Hepatocyte (in vitro differentiated cells): ENCODE results near the gene ACTR8. TPM values are rescaled to one million over a fixed set of nuclear protein-coding genes. Genes with fewer than 3 reads are reported as not detected.

Experiments used
- DNase-seq: peaks from one replicate; pipeline ENCODE4 v3.0.0-alpha.2; 2016; ENCODE audit warnings: low spot score
- H2AFZ ChIP-seq: fragments of 200-600 bp; sonication (generic); 2 replicates; pipeline ENCODE4 v1.6.0; 2016; ENCODE audit warnings: antibody characterized with exemption, mild to moderate bottlenecking
- H3K27ac ChIP-seq: fragments of 200-600 bp; sonication (generic); 2 replicates; pipeline ENCODE4 v1.5.1; 2016; ENCODE audit warnings: mild to moderate bottlenecking
- H3K27me3 ChIP-seq: fragments of 200-600 bp; sonication (generic); 2 replicates; pipeline ENCODE4 v1.6.1; 2016
- H3K36me3 ChIP-seq: fragments of 200-600 bp; sonication (generic); replicated peaks from 2 replicates; pipeline ENCODE4 v1.5.1; 2016; ENCODE audit warnings: low read depth; ENCODE audit not compliant: insufficient read depth
- H3K4me1 ChIP-seq: fragments of 200-600 bp; sonication (generic); 2 replicates; pipeline ENCODE4 v1.5.1; 2016; ENCODE audit warnings: mild to moderate bottlenecking, moderate library complexity; ENCODE audit not compliant: insufficient read depth
- H3K4me2 ChIP-seq: fragments of 200-600 bp; sonication (generic); 2 replicates; pipeline ENCODE4 v1.6.0; 2016
- H3K4me3 ChIP-seq: fragments of 200-600 bp; sonication (generic); 2 replicates; pipeline ENCODE4 v1.5.1; 2016; ENCODE audit warnings: mild to moderate bottlenecking
- H3K79me2 ChIP-seq: fragments of 200-600 bp; sonication (generic); 2 replicates; pipeline ENCODE4 v1.6.0; 2017; ENCODE audit warnings: mild to moderate bottlenecking
- H3K9me2 ChIP-seq: fragments of 200-600 bp; sonication (generic); replicated peaks from 2 replicates; pipeline ENCODE4 v1.6.0; 2017; ENCODE audit warnings: mild to moderate bottlenecking; ENCODE audit not compliant: insufficient read depth
- H3K9me3 ChIP-seq: fragments of 200-600 bp; sonication (generic); 2 replicates; pipeline ENCODE4 v1.5.1; 2016; ENCODE audit warnings: low read depth, mild to moderate bottlenecking
- H4K20me1 ChIP-seq: fragments of 200-600 bp; sonication (generic); 2 replicates; pipeline ENCODE4 v1.6.0; 2016; ENCODE audit warnings: mild to moderate bottlenecking; ENCODE audit not compliant: insufficient read depth, poor library complexity, severe bottlenecking
- EZH2 ChIP-seq: fragments of 200-600 bp; sonication (generic); IDR thresholded peaks from 2 replicates; pipeline ENCODE4 v1.6.1; 2016; ENCODE audit warnings: antibody characterized with exemption, mild to moderate bottlenecking, borderline replicate concordance
- EZH2phosphoT487 ChIP-seq: fragments of 200-600 bp; sonication (generic); IDR thresholded peaks from one replicate; pipeline ENCODE4 v1.6.1; 2018; ENCODE audit warnings: antibody characterized with exemption, mild to moderate bottlenecking, low read depth, moderate library complexity; ENCODE audit not compliant: unreplicated experiment, severe bottlenecking
- WGBS: methylation state at CpG from one replicate; pipeline ENCODE4 v1.1.6; 2016; ENCODE audit warnings: low lambda C conversion rate; ENCODE audit errors: missing lambda C conversion rate; 5-methylcytosine and 5-hydroxymethylcytosine counted together
- polyA plus RNA-seq: library from polyadenylated mRNA; unstranded; fragments of >200 nt; fragmentation: Nextera tagmentation; extraction: Ambion mirVana; gene quantifications from 2 replicates; pipeline ENCODE4 v1.2.1, GENCODE V29; 2016
- total RNA-seq: library from RNA; depleted of rRNA; stranded (reverse); fragments of >200 nt; gene quantifications from 2 replicates; pipeline ENCODE4 v1.2.3, GENCODE V29; 2014
- TF ChIP-seq, protein P1 (sequence below): fragments of 200-600 bp; sonication (generic); IDR thresholded peaks from 2 replicates; pipeline ENCODE4 v1.5.1; 2016; ENCODE audit warnings: antibody characterized with exemption, mild to moderate bottlenecking; ENCODE audit not compliant: poor library complexity

Gene ACTR8
- total and polyA plus RNA-seq, 2 experiments from 2014 or later, result 19.6 to 29.1 TPM

DNA sequence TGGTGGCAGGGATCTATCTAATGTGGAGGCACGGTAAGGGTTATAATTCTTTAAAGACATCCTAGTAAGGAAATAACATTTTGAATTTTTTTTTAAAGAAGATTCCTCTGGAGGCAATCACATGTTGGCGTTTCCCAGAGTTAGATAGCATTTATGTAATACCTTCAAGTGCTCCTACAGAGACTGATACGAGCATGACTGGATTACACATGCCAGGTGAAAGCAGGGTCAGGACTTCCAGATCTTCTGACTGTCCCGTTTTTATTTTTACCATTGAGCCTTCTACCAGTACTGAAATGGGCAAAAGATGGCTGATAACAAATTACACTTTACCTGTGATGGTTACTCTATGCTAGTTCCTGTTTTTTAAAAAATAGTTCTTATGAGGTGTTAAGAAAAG lies 21.8 kb downstream of the ACTR8 start:
- Histone ChIP-seq H3K9me2 (no peaks in the 10 kb centered on the region), H4K20me1 (no peaks in the 10 kb centered on the region), H3K4me1 (no peaks in the 10 kb centered on the region), H3K4me3 (no peak overlapping the region), H3K27me3 (no peaks in the 10 kb centered on the region), H3K4me2 (no peak overlapping the region), H3K79me2 (no peaks in the 10 kb centered on the region), H3K36me3 (no peaks in the 10 kb centered on the region), H2AFZ (no peak overlapping the region), H3K9me3 (no peaks in the 10 kb centered on the region), H3K27ac (no peak overlapping the region)
- TF ChIP-seq, protein P1, sequence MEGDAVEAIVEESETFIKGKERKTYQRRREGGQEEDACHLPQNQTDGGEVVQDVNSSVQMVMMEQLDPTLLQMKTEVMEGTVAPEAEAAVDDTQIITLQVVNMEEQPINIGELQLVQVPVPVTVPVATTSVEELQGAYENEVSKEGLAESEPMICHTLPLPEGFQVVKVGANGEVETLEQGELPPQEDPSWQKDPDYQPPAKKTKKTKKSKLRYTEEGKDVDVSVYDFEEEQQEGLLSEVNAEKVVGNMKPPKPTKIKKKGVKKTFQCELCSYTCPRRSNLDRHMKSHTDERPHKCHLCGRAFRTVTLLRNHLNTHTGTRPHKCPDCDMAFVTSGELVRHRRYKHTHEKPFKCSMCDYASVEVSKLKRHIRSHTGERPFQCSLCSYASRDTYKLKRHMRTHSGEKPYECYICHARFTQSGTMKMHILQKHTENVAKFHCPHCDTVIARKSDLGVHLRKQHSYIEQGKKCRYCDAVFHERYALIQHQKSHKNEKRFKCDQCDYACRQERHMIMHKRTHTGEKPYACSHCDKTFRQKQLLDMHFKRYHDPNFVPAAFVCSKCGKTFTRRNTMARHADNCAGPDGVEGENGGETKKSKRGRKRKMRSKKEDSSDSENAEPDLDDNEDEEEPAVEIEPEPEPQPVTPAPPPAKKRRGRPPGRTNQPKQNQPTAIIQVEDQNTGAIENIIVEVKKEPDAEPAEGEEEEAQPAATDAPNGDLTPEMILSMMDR, result no peak
- TF ChIP-seq EZH2phosphoT487 (no peak), EZH2 (no peak)
- DNase-seq, result no peak
- 92% methylated on average over 4 of the region's 4 CpGs for WGBS

DNA sequence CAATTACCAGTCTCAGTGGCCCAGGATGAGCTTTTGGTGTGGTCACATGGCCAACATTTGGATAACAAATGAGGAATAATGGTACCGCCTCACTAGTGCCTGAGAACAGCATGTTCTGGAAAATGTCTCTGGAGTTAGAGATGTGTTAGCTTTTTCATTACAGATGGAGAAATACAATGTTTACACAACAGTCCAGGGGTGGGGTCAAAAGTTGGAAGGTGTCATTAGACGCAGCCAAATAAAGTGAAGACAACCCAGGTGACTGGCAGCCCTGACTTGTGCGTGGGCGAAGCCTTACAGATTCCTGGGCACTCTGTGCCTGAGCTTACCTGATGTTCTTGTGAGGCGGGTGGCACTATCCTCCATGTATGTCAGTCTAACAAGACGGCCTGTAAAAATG lies 22.8 kb downstream of the ACTR8 start:
- WGBS, result 94% methylated on average over 6 of the region's 6 CpGs
- H4K20me1 ChIP-seq, result no peaks in the 10 kb centered on the region
- no peak overlapping the region for H3K4me3 ChIP-seq
- H2AFZ ChIP-seq, result no peak overlapping the region
- no peaks in the 10 kb centered on the region for H3K27me3 ChIP-seq
- no peak for DNase-seq
- no peak overlapping the region for H3K4me2 ChIP-seq
- no peak overlapping the region for H3K27ac ChIP-seq
- H3K4me1 ChIP-seq, result no peaks in the 10 kb centered on the region
- no peaks in the 10 kb centered on the region for H3K79me2 ChIP-seq
- no peaks in the 10 kb centered on the region for H3K9me3 ChIP-seq
- no peaks in the 10 kb centered on the region for H3K9me2 ChIP-seq
- TF ChIP-seq, protein P1, result no peak
- TF ChIP-seq EZH2phosphoT487, result no peak
- H3K36me3 ChIP-seq, result no peaks in the 10 kb centered on the region

DNA sequence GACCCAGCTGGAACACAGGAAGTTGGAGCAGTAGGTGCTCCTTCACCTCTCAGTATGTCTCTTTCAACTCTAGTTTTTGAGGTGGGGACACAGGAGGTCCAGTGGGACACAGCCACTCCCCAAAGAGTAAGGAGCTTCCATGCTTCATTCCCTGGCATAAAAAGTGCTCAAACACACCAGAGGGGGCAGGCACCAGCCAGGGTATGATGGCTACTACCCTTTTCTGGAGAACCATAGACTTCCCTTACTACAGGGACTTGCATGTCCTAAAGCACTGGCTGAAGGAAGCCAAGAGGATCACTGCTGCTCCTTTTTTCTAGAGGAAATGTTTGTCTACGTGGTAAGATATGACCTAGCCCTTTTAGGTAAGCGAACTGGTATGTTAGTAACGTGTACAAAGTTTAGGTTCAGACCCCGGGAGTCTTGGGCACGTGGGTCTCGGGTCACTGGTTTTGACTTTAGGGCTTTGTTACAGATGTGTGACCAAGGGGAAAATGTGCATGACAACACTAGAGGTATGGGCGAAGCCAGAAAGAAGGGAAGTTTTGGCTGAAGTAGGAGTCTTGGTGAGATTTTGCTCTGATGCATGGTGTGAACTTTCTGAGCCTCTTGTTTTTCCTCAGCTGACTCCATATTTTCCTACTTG lies 23.7 kb downstream of the ACTR8 start:
- WGBS, result 85% methylated on average over 7 of the region's 7 CpGs
- Histone ChIP-seq H3K9me3 (no peaks in the 10 kb centered on the region), H3K4me2 (no peak overlapping the region), H3K27me3 (no peaks in the 10 kb centered on the region), H3K79me2 (no peaks in the 10 kb centered on the region), H3K4me1 (no peaks in the 10 kb centered on the region), H3K36me3 (no peaks in the 10 kb centered on the region), H2AFZ (no peak overlapping the region), H4K20me1 (no peaks in the 10 kb centered on the region), H3K4me3 (no peak overlapping the region), H3K9me2 (no peaks in the 10 kb centered on the region), H3K27ac (no peak overlapping the region)
- TF ChIP-seq, protein P1, result no peak
- TF ChIP-seq EZH2 (no peak), EZH2phosphoT487 (no peak)
- DNase-seq, result no peak

DNA sequence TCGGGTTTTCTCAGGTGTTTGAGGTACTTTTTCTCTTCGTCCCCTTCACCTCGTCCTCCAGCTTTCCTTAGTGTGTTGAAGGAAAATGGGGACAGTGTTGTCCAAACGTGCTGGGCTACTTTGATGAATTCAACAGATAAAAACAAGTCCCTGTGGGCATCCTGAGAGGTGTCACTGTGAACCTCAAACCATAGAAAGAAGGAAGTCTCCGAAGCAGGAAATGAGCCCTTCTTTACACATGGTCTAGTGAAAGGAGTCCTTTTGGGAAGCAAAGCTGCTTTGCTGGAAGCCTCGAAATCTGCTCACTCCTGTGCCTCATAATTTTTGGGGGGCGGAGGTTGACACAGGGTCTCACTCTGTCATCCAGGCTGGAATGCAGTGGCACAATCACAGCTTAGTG lies 25.0 kb downstream of the ACTR8 start:
- no peaks in the 10 kb centered on the region for H3K27me3 ChIP-seq
- H3K4me3 ChIP-seq, result no peak overlapping the region
- H3K4me1 ChIP-seq, result no peaks in the 10 kb centered on the region
- no peaks in the 10 kb centered on the region for H3K9me2 ChIP-seq
- no peak overlapping the region for H3K4me2 ChIP-seq
- H3K79me2 ChIP-seq, result no peaks in the 10 kb centered on the region
- WGBS, result 85% methylated on average over 7 of the region's 7 CpGs
- no peak overlapping the region for H2AFZ ChIP-seq
- TF ChIP-seq EZH2, result no peak
- no peak for TF ChIP-seq EZH2phosphoT487
- TF ChIP-seq, protein P1, result no peak
- H4K20me1 ChIP-seq, result no peaks in the 10 kb centered on the region
- DNase-seq, result no peak
- no peaks in the 10 kb centered on the region for H3K9me3 ChIP-seq
- no peaks in the 10 kb centered on the region for H3K36me3 ChIP-seq
- no peak overlapping the region for H3K27ac ChIP-seq
